Gastrocnemius medialis (tissue), 4 donors: ENCODE data around the gene ITGB2. TPM values are rescaled to one million over a fixed set of nuclear protein-coding genes. Genes with fewer than 3 reads are reported as not detected.
A peak's percentile ranks its signal among the peaks of the same experiment; 100 is the strongest.

Experiments
- ATAC-seq, 2 donors: fragments of 150-250 bp; one replicate each; pipeline ENCODE4 v1.9.1; 2016
- DNase-seq, 2 donors: peaks; one replicate each; pipeline ENCODE4 v3.0.0-alpha.2; 2019
- H3K27ac ChIP-seq, 4 donors: fragments of 200-600 bp; sonication (generic); 1 replicate in 1 of 4; 2 replicates in 3 of 4; pipeline ENCODE4 v1.5.1; 2016 to 2018; ENCODE audit warnings: mild to moderate bottlenecking in 2 of 4, moderate library complexity in 1 of 4
- H3K27me3 ChIP-seq, 3 donors: fragments of 200-600 bp; sonication (generic) in 2 of 3; 1 replicate in 1 of 3; 2 replicates in 2 of 3; pipeline versions ENCODE4 v1.5.1 to v1.6.0; 2016 to 2019; ENCODE audit warnings: mild to moderate bottlenecking in 1 of 3, moderate library complexity in 1 of 3
- H3K36me3 ChIP-seq, 2 donors: fragments of 200-600 bp; sonication (generic) in 1 of 2; one replicate each; pipeline ENCODE4 v1.5.1; 2017 to 2018
- H3K4me1 ChIP-seq, 2 donors: fragments of 200-600 bp; sonication (generic) in 1 of 2; one replicate each; pipeline ENCODE4 v1.5.1; 2016 to 2017; ENCODE audit warnings: mild to moderate bottlenecking in 2 of 2
- H3K4me3 ChIP-seq, 4 donors: fragments of 200-600 bp; sonication (generic) in 3 of 4; 1 replicate in 1 of 4; 2 replicates in 3 of 4; pipeline ENCODE4 v1.5.1; 2016 to 2019; ENCODE audit warnings: mild to moderate bottlenecking in 2 of 4
- H3K9me3 ChIP-seq, 3 donors: fragments of 200-600 bp; sonication (generic) in 2 of 3; 1 replicate in 1 of 3; 2 replicates in 2 of 3; pipeline ENCODE4 v1.5.1; 2016 to 2019
- POLR2A ChIP-seq, 2 donors: fragments of 450-650 bp; IDR thresholded peaks; one replicate each; pipeline ENCODE4 v1.6.1; 2017; ENCODE audit warnings: antibody characterized with exemption in 2 of 2, mild to moderate bottlenecking in 2 of 2, moderate library complexity in 2 of 2
- in situ Hi-C, 4 donors: fragments of 200-750 bp; cut with MboI; loops; one replicate each; pipeline versions ENCODE4 v1.15.0 to v1.8.0; 2017; ENCODE audit warnings: low sequenced_read_pairs in 4 of 4
- intact Hi-C: fragments of 100-400 bp; cut with DNase I; formaldehyde crosslinking; loops from one replicate; pipeline ENCODE4 v1.15.1; 2023; ENCODE audit warnings: low total_unique reads
- total RNA-seq, 4 donors: library from RNA; depleted of rRNA; stranded (reverse); fragments of >200 nt; gene quantifications; one replicate each; pipeline versions ENCODE4 v1.1.0 to v1.2.3, GENCODE V29; 2016
- TF ChIP-seq, protein P1 (sequence below), 5 experiments: fragments of 450-650 bp in 3 of 5; fragments of 200-600 bp in 2 of 5; sonication (generic) in 2 of 5; IDR thresholded peaks in 4 of 5; conservative IDR thresholded peaks in 1 of 5; 1 replicate in 4 of 5; 2 replicates in 1 of 5; pipeline ENCODE4 v1.5.1; 2016 to 2019; ENCODE audit warnings: antibody characterized with exemption in 5 of 5, mild to moderate bottlenecking in 3 of 5, moderate library complexity in 3 of 5

The ITGB2 gene
- total RNA-seq, 4 donors from 2014 or later: 10.9 to 41.7 (median 27.4) TPM

DNA sequence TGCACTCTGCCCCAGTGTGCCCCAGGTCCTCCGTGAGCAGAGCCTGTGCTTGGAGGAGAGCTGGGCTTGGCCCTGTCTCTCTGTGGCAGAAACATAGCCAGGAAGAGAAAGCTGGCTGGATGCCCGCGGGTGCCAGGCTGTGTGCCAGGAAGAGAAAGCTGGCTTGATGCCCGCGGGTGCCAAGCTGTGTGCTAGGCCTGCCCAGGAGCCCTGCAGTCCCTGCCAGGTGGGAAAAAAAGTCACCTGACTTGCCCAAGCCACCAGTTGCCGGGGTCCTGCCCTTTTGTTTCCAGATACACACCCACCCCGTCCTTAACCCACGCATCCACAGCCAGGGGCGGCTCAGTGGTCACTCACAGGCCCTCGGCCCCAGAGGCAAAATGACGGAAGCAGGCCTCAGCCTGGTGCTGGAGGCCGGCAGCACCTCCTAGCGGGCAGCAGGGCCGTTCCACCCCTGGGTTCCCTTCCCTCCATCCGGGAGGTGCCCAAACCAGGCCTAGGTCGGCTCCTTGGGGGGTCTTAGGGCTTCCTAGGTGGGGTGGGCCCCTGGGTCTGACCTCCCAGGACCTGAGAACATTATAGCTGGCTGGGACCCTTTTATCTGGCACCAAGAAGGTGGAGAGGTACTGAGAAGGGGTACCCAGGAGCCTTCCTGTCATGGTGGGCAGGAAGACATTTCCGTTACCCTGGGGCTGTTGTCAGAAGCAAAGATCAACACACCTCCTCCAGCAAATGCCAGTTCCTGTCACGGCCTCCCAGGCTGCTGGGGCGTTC lies 9.1 kb downstream of the ITGB2 start:
- no peak overlapping the region for H3K27ac ChIP-seq
- no peak overlapping the region for H3K4me3 ChIP-seq
- ATAC-seq: peak; percentile 16 to 79
- peak in 1 of 2 donors; percentile 57 for DNase-seq
- H3K36me3 ChIP-seq: no peaks in the 10 kb centered on the region
- intact Hi-C loops: no loop called here
- TF ChIP-seq, protein P1, sequence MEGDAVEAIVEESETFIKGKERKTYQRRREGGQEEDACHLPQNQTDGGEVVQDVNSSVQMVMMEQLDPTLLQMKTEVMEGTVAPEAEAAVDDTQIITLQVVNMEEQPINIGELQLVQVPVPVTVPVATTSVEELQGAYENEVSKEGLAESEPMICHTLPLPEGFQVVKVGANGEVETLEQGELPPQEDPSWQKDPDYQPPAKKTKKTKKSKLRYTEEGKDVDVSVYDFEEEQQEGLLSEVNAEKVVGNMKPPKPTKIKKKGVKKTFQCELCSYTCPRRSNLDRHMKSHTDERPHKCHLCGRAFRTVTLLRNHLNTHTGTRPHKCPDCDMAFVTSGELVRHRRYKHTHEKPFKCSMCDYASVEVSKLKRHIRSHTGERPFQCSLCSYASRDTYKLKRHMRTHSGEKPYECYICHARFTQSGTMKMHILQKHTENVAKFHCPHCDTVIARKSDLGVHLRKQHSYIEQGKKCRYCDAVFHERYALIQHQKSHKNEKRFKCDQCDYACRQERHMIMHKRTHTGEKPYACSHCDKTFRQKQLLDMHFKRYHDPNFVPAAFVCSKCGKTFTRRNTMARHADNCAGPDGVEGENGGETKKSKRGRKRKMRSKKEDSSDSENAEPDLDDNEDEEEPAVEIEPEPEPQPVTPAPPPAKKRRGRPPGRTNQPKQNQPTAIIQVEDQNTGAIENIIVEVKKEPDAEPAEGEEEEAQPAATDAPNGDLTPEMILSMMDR (IDR thresholded peaks at IDR 0.05 in 4 of 5, conservative IDR thresholded peaks at IDR 0.05 in 1 of 5): peak in 1 of 5 experiments; percentile 24
- no peak for TF ChIP-seq POLR2A (IDR thresholded peaks at IDR 0.05)
- H3K27me3 ChIP-seq: peaks cover 0 to 2% (median 0%) of the 10 kb centered on the region in 3 donors
- in situ Hi-C loops: no loop called here
- H3K4me1 ChIP-seq: peaks cover 8 to 11% of the 10 kb centered on the region in 2 donors
- H3K9me3 ChIP-seq: no peaks in the 10 kb centered on the region

DNA sequence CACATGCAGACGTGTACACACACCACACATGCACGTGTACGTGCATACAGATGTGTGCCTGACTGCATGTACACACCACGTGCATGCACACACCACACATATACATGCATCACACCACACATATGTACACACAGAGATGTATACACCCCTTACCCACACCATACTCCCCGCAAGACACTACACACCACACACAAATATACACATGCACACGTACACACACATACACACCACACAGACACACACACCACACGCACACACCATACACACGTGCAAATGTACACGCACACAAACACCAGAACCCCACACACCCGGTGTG lies 9.7 kb downstream of the ITGB2 start:
- no peak for DNase-seq
- no peaks in the 10 kb centered on the region for H3K36me3 ChIP-seq
- H3K4me3 ChIP-seq: no peak overlapping the region
- peaks cover 0 to 2% (median 0%) of the 10 kb centered on the region in 3 donors for H3K27me3 ChIP-seq
- no peak overlapping the region for H3K27ac ChIP-seq
- H3K9me3 ChIP-seq: no peaks in the 10 kb centered on the region
- TF ChIP-seq POLR2A (IDR thresholded peaks at IDR 0.05): no peak
- TF ChIP-seq, protein P1 (IDR thresholded peaks at IDR 0.05 in 4 of 5, conservative IDR thresholded peaks at IDR 0.05 in 1 of 5): no peak
- intact Hi-C loops: no loop called here
- H3K4me1 ChIP-seq: peaks cover 8 to 11% of the 10 kb centered on the region in 2 donors
- in situ Hi-C loops: no loop called here
- no peak for ATAC-seq

DNA sequence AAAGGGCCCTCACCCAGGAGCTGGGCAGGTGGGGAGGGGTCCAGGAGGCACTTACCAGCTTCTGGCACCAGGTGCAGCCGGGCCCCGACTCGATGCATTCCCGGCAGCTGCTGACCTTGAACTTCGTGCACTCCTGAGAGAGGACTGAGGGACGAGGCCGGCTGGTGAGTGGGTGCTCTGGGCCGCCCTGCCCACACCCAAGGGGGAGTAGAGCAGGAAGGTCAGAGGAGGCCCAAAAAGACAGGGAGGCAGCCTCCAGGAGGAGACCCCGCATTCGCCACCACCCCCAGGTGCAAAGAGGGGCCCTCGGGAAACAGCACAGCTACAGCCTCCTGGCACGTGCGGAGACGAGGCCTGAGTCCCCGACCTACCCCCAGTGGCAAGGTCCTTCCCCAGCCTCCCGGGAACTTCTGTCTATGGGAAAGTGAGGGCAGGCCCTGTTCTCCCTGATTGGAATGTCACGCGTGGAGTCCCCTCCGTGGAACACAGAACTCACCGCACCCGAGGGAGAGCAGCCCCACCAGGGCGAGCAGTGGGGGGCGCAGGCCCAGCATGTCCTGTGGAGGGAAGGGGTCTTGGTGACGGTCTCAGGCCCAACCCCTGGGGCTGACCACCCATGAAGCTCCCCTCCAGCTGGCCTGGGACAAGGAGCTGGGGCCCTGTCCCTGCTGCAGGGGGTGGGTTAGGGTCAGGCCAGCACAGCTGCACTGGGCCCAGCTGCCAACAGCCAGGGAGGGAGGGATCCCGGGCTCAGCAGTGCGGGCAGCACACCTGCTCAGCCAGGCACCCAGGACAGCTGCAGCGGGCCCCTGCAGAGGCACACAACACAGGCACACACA lies 10.3 kb downstream of the ITGB2 start:
- Histone ChIP-seq H3K27ac (no peak overlapping the region), H3K27me3 (peaks cover 0 to 2% (median 0%) of the 10 kb centered on the region in 3 donors), H3K9me3 (no peaks in the 10 kb centered on the region), H3K4me3 (no peak overlapping the region), H3K36me3 (no peaks in the 10 kb centered on the region), H3K4me1 (peaks cover 8 to 11% of the 10 kb centered on the region in 2 donors)
- intact Hi-C loops: no loop called here
- ATAC-seq: no peak
- no peak for DNase-seq
- no peak for TF ChIP-seq POLR2A (IDR thresholded peaks at IDR 0.05)
- TF ChIP-seq, protein P1 (IDR thresholded peaks at IDR 0.05 in 4 of 5, conservative IDR thresholded peaks at IDR 0.05 in 1 of 5): no peak
- in situ Hi-C loops: no loop called here

DNA sequence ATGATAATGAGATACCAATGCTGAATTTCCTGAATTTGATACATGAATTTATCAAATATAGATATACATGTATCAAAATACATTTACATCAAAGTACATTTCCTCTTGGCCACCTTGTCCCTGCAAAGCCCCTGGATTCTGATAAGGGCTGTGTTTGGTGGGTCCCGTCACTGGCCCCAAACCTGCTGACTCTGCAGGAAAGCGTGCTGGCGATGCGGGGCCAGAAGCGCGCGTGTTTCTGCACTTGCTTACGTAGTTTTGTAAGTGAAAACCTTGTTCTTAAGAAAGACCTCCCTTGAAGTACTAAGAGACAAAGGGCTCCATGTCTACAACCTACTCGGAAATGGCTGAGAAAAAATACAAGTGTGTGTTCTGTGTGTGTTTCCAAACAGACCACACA lies 11.0 kb downstream of the ITGB2 start:
- TF ChIP-seq POLR2A (IDR thresholded peaks at IDR 0.05): no peak
- TF ChIP-seq, protein P1 (IDR thresholded peaks at IDR 0.05 in 4 of 5, conservative IDR thresholded peaks at IDR 0.05 in 1 of 5): no peak
- Histone ChIP-seq H3K4me1 (peaks cover 8 to 11% of the 10 kb centered on the region in 2 donors), H3K4me3 (no peak overlapping the region), H3K9me3 (no peaks in the 10 kb centered on the region), H3K27ac (no peak overlapping the region), H3K36me3 (no peaks in the 10 kb centered on the region), H3K27me3 (peaks cover 0 to 2% (median 0%) of the 10 kb centered on the region in 3 donors)
- DNase-seq (no peak), ATAC-seq (no peak)
- intact Hi-C loops (no loop called here), in situ Hi-C loops (no loop called here)
